HepG2 (cell line): ENCODE measurements around the gene CEP55. TPM values are rescaled to one million over a fixed set of nuclear protein-coding genes. Genes with fewer than 3 reads are reported as not detected.

Experiments
- ATAC-seq: fragments of 200-7000 bp; cut with Tn5 transposase; 3 replicates; pipeline ENCODE4 v1.9.1; 2020; ENCODE audit warnings: mild to moderate bottlenecking, moderate library complexity
- BruUV-seq: library from RNA; stranded (reverse); fragments of 400-500 nt; replicated peaks from 2 replicates; lab custom pipeline; 2021; lab: Mats Ljungman, UMichigan
- CTCF ChIA-PET: fragments of 300-600 bp; formaldehyde crosslinking; extraction: SDS; loops from one replicate; lab custom pipeline; 2021; ENCODE audit warnings: low total read pairs, inconsistent platforms, low intra/inter-chr PET ratio; lab: Yijun Ruan, JAX
- POLR2A ChIA-PET: fragments of 350-600 bp; sonication (Branson Sonifier 250); formaldehyde crosslinking; loops from one replicate; lab custom pipeline; 2020; ENCODE audit warnings: antibody characterized with exemption, inconsistent platforms; lab: Yijun Ruan, JAX
- DNase-seq: peaks from one replicate; pipeline ENCODE4 v3.0.0-alpha.2; 2015; ENCODE audit warnings: low spot score
- FAIRE-seq: peaks from 3 replicates; lab custom pipeline; 2011; peaks lifted over from hg19 to GRCh38; lab: Jason Lieb, UNC
- H2AFZ ChIP-seq: one replicate; pipeline ENCODE4 v1.6.1; 2011; ENCODE audit warnings: low read length, inconsistent platforms
- H3K27ac ChIP-seq: fragments of 300-600 bp; 3 replicates; pipeline ENCODE4 v1.8.0; 2011; ENCODE audit warnings: mixed run types, mild to moderate bottlenecking, mixed read lengths, low read length, inconsistent platforms; ENCODE audit not compliant: insufficient read depth; ENCODE audit errors: extremely low read length
- H3K27me3 ChIP-seq, 2 experiments: fragments of 200-600 bp in 1 of 2; 2 replicates in 1 of 2; 3 replicates in 1 of 2; pipeline versions ENCODE4 v1.6.0 to v1.8.0; 2011; ENCODE audit warnings: low read length in 2 of 2, mild to moderate bottlenecking in 2 of 2, moderate library complexity in 2 of 2, inconsistent platforms in 1 of 2; ENCODE audit not compliant: insufficient read depth in 2 of 2, control insufficient read depth in 1 of 2
- H3K36me3 ChIP-seq, 2 experiments: fragments of 200-600 bp in 1 of 2; replicated peaks in 1 of 2; 2 replicates in 1 of 2; 3 replicates in 1 of 2; pipeline versions ENCODE4 v1.5.1 to v1.8.0; 2011; ENCODE audit warnings: low read length in 2 of 2, inconsistent platforms in 1 of 2; ENCODE audit not compliant: insufficient read depth in 2 of 2, control insufficient read depth in 1 of 2
- H3K4me1 ChIP-seq: 2 replicates; pipeline ENCODE4 v1.5.1; 2012; ENCODE audit warnings: low read length, inconsistent platforms; ENCODE audit not compliant: insufficient read depth
- H3K4me2 ChIP-seq: 2 replicates; pipeline ENCODE4 v1.6.0; 2011; ENCODE audit warnings: low read depth, low read length, inconsistent platforms
- H3K4me3 ChIP-seq, 3 experiments: fragments of 200-600 bp in 1 of 3; sonication (generic), shearing (Covaris generic) in 1 of 3; replicated peaks in 1 of 3; 2 replicates each; pipeline ENCODE4 v1.5.1; 2011 to 2016; ENCODE audit warnings: low read length in 3 of 3, inconsistent platforms in 2 of 3, low read depth in 2 of 3, mild to moderate bottlenecking in 2 of 3, control low read depth in 1 of 3, mixed read lengths in 1 of 3; ENCODE audit not compliant: insufficient read depth in 1 of 3
- H3K79me2 ChIP-seq: one replicate; pipeline ENCODE4 v1.6.1; 2011; ENCODE audit warnings: low read length, inconsistent platforms; ENCODE audit not compliant: insufficient read depth
- H3K9ac ChIP-seq: 2 replicates; pipeline ENCODE4 v1.6.0; 2011; ENCODE audit warnings: mild to moderate bottlenecking, low read depth, low read length, inconsistent platforms; ENCODE audit not compliant: insufficient read depth
- H3K9me3 ChIP-seq: 2 replicates; pipeline ENCODE4 v1.5.1; 2012; ENCODE audit warnings: mild to moderate bottlenecking, low read length
- H4K20me1 ChIP-seq: 2 replicates; pipeline ENCODE4 v1.6.0; 2011; ENCODE audit warnings: inconsistent platforms, mild to moderate bottlenecking, low read length, moderate library complexity; ENCODE audit not compliant: insufficient read depth
- ARHGAP35 ChIP-seq: sonication (generic); formaldehyde crosslinking; IDR thresholded peaks from 2 replicates; pipeline ENCODE4 v1.9.0; 2022; ENCODE audit warnings: mild to moderate bottlenecking, inconsistent platforms, moderate library complexity, missing genetic modification reagents, borderline replicate concordance
- ARNT2 ChIP-seq: sonication (generic); formaldehyde crosslinking; IDR thresholded peaks from 2 replicates; pipeline ENCODE4 v1.8.0; 2022; ENCODE audit warnings: mild to moderate bottlenecking, low read depth, missing genetic modification reagents, moderate library complexity
- MYNN ChIP-seq: sonication (generic); formaldehyde crosslinking; IDR thresholded peaks from 2 replicates; pipeline ENCODE4 v1.4.0; 2020; ENCODE audit warnings: mild to moderate bottlenecking, low read depth, missing genetic modification reagents
- NFE2 ChIP-seq: sonication (generic); formaldehyde crosslinking; IDR thresholded peaks from 2 replicates; pipeline ENCODE4 v1.4.0; 2020; ENCODE audit warnings: missing genetic modification reagents
- POLR2AphosphoS5 ChIP-seq: IDR thresholded peaks from 2 replicates; pipeline ENCODE4 v1.6.1; 2012; ENCODE audit warnings: low read depth, low read length
- RBM22 ChIP-seq: fragments of 200-400 bp; formaldehyde crosslinking; optimal IDR thresholded peaks from 2 replicates; pipeline ENCODE3; 2017; ENCODE audit warnings: mild to moderate bottlenecking, low read length, moderate library complexity
- RXRA ChIP-seq: sonication (generic); formaldehyde crosslinking; IDR thresholded peaks from 2 replicates; pipeline ENCODE4 v1.5.1; 2020; ENCODE audit warnings: missing genetic modification reagents
- TBX2 ChIP-seq: sonication (generic); formaldehyde crosslinking; IDR thresholded peaks from 2 replicates; pipeline ENCODE4 v1.5.0; 2020; ENCODE audit warnings: missing genetic modification reagents, mild to moderate bottlenecking, borderline replicate concordance
- TCF7 ChIP-seq: sonication (generic); IDR thresholded peaks from 2 replicates; pipeline ENCODE4 v1.6.1; 2016; ENCODE audit warnings: antibody characterized with exemption, low read depth
- THAP11 ChIP-seq: IDR thresholded peaks from 2 replicates; pipeline ENCODE4 v1.6.1; 2016; ENCODE audit warnings: missing biosample characterization, missing genetic modification reagents
- ZFAT ChIP-seq: sonication (generic); formaldehyde crosslinking; conservative IDR thresholded peaks from 2 replicates; pipeline ENCODE4 v1.8.1; 2023; ENCODE audit warnings: missing genetic modification reagents, inconsistent platforms
- ZFP62 ChIP-seq: sonication (generic); formaldehyde crosslinking; IDR thresholded peaks from 2 replicates; pipeline ENCODE4 v1.4.0; 2020; ENCODE audit warnings: missing genetic modification reagents
- ZNF292 ChIP-seq: sonication (generic); formaldehyde crosslinking; IDR thresholded peaks from 2 replicates; pipeline ENCODE4 v1.8.1; 2022; ENCODE audit warnings: mild to moderate bottlenecking, low read depth, missing genetic modification reagents, borderline replicate concordance
- ZNF660 ChIP-seq: sonication (generic); formaldehyde crosslinking; IDR thresholded peaks from 2 replicates; pipeline ENCODE4 v1.5.1; 2020; ENCODE audit warnings: mild to moderate bottlenecking, low read depth, missing genetic modification reagents, borderline replicate concordance
- ZXDC ChIP-seq: sonication (generic); formaldehyde crosslinking; IDR thresholded peaks from 2 replicates; pipeline ENCODE4 v1.5.0; 2020; ENCODE audit warnings: mild to moderate bottlenecking, missing genetic modification reagents
- WGBS: methylation state at CpG from one replicate; pipeline ENCODE4 v1.1.6; 2017; ENCODE audit warnings: low lambda C conversion rate; 5-methylcytosine and 5-hydroxymethylcytosine counted together
- in situ Hi-C: cut with HindIII; loops from 2 replicates; pipeline ENCODE4 v1.10.0; 2017; ENCODE audit warnings: low pct_unique_long_range_greater_than_20kb; ENCODE audit not compliant: extremely low pct_ligation_motif_present
- intact Hi-C: fragments of 100-400 bp; cut with micrococcal nuclease; formaldehyde crosslinking; loops from one replicate; pipeline ENCODE4 v1.10.0; 2022; ENCODE audit not compliant: unreplicated experiment
- polyA plus RNA-seq, 8 experiments: library from polyadenylated mRNA; depleted of rRNA in 3 of 8; stranded (reverse) in 7 of 8; unstranded in 1 of 8; fragments of >200 nt; fragmentation: Illumina TruSeq in 4 of 8; extraction: Trizol in 4 of 8; gene quantifications; 2 replicates each; pipeline versions ENCODE4 v1.2.1 to v1.2.3, GENCODE V29; 2011 to 2016; ENCODE audit warnings: low read depth in 4 of 8, missing spikeins in 1 of 8, mixed read lengths in 1 of 8; ENCODE audit not compliant: insufficient read depth in 1 of 8
- total RNA-seq, 5 experiments: library from RNA; depleted of rRNA; stranded (reverse); fragments of >200 nt; fragmentation: Illumina TruSeq; extraction: Trizol; gene quantifications; 2 replicates each; pipeline ENCODE4 v1.2.3, GENCODE V29; 2016; ENCODE audit warnings: low read depth in 1 of 5
- TF ChIP-seq, protein P1 (sequence below): sonication (generic); formaldehyde crosslinking; IDR thresholded peaks from 2 replicates; pipeline ENCODE4 v1.5.0; 2020; ENCODE audit warnings: missing genetic modification reagents

CEP55 gene
- total and polyA plus RNA-seq, 2 of the 13 experiments (the other 11 are each of a cell fraction or from before 2014, with no cell fraction given), result 6.5 to 17.1 TPM

DNA sequence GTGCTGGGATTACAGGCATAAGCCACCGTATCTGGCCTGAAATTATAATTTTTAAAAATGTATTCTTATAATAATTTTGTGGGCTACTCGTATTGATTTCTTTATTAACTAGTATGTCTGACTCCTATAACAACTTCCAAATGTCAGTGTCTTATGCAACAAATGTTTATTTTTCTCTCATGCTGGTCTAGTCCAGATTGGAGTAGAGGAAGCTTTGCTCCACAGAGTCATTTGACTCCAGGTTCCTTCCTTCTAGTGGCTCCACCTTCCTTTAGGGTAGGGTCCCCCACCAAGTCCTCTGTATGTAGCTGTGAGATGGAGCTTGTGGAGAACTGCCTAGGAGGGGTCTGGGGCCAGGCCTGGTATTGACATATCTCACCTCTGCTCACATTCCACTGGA, 8.7 kb downstream of the CEP55 start:
- Histone ChIP-seq H3K27me3 (no peaks in the 10 kb centered on the region), H3K4me3 (no peak overlapping the region), H3K36me3 (peaks cover 1 to 18% of the 10 kb centered on the region in 2 experiments; a peak in 4 of 5 replicates), H3K9ac (no peak overlapping the region), H3K79me2 (no peaks in the 10 kb centered on the region), H3K4me1 (no peaks in the 10 kb centered on the region), H2AFZ (no peak overlapping the region), H3K9me3 (no peaks in the 10 kb centered on the region), H3K27ac (no peak overlapping the region), H4K20me1 (no peaks in the 10 kb centered on the region), H3K4me2 (no peak overlapping the region)
- intact Hi-C loops, result no loop called here
- no TSS peak for BruUV-seq
- in situ Hi-C loops, result no loop called here
- ChIA-PET POLR2A (no interaction called here), CTCF (no interaction called here)
- ATAC-seq, result no peak
- WGBS, result 90% methylated on average over 2 of the region's 2 CpGs
- TF ChIP-seq TCF7 (no peak), POLR2AphosphoS5 (no peak), THAP11 (CRISPR knock-in tag) (no peak), MYNN (CRISPR knock-in tag) (no peak), ZNF660 (CRISPR knock-in tag) (no peak), ARHGAP35 (CRISPR knock-in tag) (no peak), TBX2 (CRISPR knock-in tag) (no peak), NFE2 (no peak), ARNT2 (CRISPR knock-in tag) (no peak), ZXDC (CRISPR knock-in tag) (no peak), ZFAT (CRISPR knock-in tag) (no peak), RBM22 (no peak), ZNF292 (CRISPR knock-in tag) (no peak), RXRA (CRISPR knock-in tag) (no peak), ZFP62 (CRISPR knock-in tag) (no peak)
- TF ChIP-seq, protein P1, sequence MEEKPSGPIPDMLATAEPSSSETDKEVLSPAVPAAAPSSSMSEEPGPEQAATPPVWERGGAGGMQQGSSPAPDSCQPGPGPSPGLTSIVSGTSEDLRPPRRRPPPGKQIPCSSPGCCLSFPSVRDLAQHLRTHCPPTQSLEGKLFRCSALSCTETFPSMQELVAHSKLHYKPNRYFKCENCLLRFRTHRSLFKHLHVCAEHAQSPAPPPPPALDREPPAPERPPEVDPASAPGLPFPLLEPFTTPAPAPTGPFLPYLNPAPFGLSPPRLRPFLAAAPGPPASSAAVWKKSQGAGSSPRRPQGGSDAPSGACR (CRISPR knock-in tag), result no peak
- DNase-seq, result no peak
- FAIRE-seq, result no peak
